ENCODE measurements around the gene HOXA13. TPM values are rescaled to one million over a fixed set of nuclear protein-coding genes. Genes with fewer than 3 reads are reported as not detected.

Gene HOXA13
- total RNA-seq, 2 donors from 2014 or later = not detected

- H3K27me3 ChIP-seq = peaks cover 18 to 46% of the 10 kb centered on the region in 2 donors
- no peaks in the 10 kb centered on the region for H3K9me3 ChIP-seq
- peaks cover 0 to 15% of the 10 kb centered on the region in 2 donors for H3K4me1 ChIP-seq
- DNase-seq (ENCODE audit: low spot score) = no peak
- H3K4me3 ChIP-seq = no peak overlapping the region
- H3K36me3 ChIP-seq = no peaks in the 10 kb centered on the region
- TF ChIP-seq, protein P1, sequence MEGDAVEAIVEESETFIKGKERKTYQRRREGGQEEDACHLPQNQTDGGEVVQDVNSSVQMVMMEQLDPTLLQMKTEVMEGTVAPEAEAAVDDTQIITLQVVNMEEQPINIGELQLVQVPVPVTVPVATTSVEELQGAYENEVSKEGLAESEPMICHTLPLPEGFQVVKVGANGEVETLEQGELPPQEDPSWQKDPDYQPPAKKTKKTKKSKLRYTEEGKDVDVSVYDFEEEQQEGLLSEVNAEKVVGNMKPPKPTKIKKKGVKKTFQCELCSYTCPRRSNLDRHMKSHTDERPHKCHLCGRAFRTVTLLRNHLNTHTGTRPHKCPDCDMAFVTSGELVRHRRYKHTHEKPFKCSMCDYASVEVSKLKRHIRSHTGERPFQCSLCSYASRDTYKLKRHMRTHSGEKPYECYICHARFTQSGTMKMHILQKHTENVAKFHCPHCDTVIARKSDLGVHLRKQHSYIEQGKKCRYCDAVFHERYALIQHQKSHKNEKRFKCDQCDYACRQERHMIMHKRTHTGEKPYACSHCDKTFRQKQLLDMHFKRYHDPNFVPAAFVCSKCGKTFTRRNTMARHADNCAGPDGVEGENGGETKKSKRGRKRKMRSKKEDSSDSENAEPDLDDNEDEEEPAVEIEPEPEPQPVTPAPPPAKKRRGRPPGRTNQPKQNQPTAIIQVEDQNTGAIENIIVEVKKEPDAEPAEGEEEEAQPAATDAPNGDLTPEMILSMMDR (IDR thresholded peaks at IDR 0.05) = no peak
- no peak overlapping the region for H3K27ac ChIP-seq
These were observed 11.2 kb upstream of the HOXA13 start for GRCh38 chr7:27211084-27211446.

DNA sequence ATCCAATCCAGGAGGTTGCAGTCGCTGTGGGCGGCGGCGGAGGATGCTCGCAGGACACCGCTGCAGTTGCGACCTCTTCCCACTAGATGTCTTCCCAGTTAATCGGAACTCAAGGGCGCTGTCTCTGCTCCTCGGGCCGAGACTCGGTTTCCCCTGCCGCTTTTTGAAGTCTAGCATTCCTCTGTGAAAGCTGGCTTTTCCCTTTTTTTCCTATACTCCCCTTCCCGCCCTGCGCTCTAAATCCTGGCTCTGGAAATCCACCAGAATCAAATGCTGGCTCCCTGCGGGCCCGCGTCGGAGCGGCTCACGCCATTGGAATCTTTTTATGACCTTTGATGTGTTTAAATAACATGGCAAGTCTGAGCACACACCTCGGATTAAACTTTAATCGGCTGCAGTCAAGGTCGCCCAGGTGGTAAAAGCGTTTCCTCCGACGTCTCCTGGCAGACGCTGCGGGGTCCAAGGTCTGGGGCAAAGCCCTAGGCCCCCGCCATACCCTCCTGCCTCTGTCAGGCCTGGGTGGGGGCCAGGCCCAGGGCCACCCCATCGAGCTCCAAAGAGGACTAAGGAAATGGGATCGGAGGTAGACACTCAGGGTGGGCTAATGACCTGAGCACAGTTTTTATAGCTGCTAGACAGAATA is 10.7 kb upstream of the HOXA13 start:
- Histone ChIP-seq H3K27me3 (peaks cover 23 to 51% of the 10 kb centered on the region in 2 donors), H3K27ac (no peak overlapping the region), H3K4me3 (peak overlapping the region in 1 of 2 donors; percentile 31), H3K9me3 (peaks cover 0 to 4% of the 10 kb centered on the region in 2 donors), H3K36me3 (no peaks in the 10 kb centered on the region), H3K4me1 (peaks cover 0 to 16% of the 10 kb centered on the region in 2 donors)
- TF ChIP-seq, protein P1 (IDR thresholded peaks at IDR 0.05) = peak; percentile 81 to 87
- no peak for DNase-seq (ENCODE audit: low spot score)

- Histone ChIP-seq H3K36me3 (no peaks in the 10 kb centered on the region), H3K4me3 (no peak overlapping the region), H3K27ac (no peak overlapping the region), H3K27me3 (peaks cover 29 to 56% of the 10 kb centered on the region in 2 donors), H3K9me3 (peaks cover 0 to 4% of the 10 kb centered on the region in 2 donors), H3K4me1 (peaks cover 0 to 22% of the 10 kb centered on the region in 2 donors)
- TF ChIP-seq, protein P1 (IDR thresholded peaks at IDR 0.05) = no peak
- DNase-seq (ENCODE audit: low spot score) = no peak
These were observed 10.1 kb upstream of the HOXA13 start for GRCh38 chr7:27209933-27210440.

- Histone ChIP-seq H3K4me1 (peaks cover 0 to 27% of the 10 kb centered on the region in 2 donors), H3K36me3 (no peaks in the 10 kb centered on the region), H3K27me3 (peaks cover 37 to 65% of the 10 kb centered on the region in 2 donors), H3K9me3 (peaks cover 0 to 4% of the 10 kb centered on the region in 2 donors), H3K27ac (no peak overlapping the region), H3K4me3 (no peak overlapping the region)
- TF ChIP-seq, protein P1 (IDR thresholded peaks at IDR 0.05) = no peak
- DNase-seq (ENCODE audit: low spot score) = no peak
These were observed 9.1 kb upstream of the HOXA13 start for GRCh38 chr7:27208998-27209397.

DNA sequence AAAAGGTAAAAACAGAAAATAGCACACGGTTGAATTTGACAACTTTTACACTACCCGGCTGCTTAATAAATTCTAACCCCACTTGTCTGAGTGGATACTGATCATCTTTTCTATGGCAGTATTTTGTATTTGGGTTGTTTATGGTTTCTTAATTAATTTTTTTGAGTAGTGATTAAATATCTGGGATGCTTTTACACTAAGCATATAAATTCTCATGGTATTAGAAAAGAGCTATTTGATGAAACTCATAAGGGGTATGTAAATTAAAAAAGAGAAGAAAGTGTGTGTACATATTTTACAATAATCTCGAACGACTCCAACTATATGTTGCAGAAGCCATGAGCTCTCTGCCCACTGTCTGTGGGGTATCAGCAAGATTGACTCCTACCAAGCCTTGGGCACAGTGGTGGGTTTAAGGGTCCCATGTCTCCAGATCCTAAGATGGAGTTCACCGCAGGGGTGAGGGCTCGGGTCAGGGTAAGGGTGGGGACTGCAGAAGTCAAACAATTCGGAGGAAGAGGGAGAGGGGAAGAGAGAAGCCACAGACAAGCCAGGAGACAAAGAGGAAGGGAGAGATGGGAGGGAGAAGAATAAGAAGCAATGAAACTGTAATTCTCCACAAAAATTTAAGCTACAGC is 7.6 kb upstream of the HOXA13 start:
- TF ChIP-seq, protein P1 (IDR thresholded peaks at IDR 0.05) = no peak
- no peak for DNase-seq (ENCODE audit: low spot score)
- no peak overlapping the region for H3K27ac ChIP-seq
- H3K4me3 ChIP-seq = no peak overlapping the region
- peaks cover 49 to 62% of the 10 kb centered on the region in 2 donors for H3K27me3 ChIP-seq
- peaks cover 0 to 4% of the 10 kb centered on the region in 2 donors for H3K9me3 ChIP-seq
- no peaks in the 10 kb centered on the region for H3K36me3 ChIP-seq
- peaks cover 0 to 16% of the 10 kb centered on the region in 2 donors for H3K4me1 ChIP-seq

All from right atrium auricular region (tissue), 2 donors.